CD14-positive monocyte (primary cell): ENCODE measurements around the gene EXD2. TPM values are rescaled to one million over a fixed set of nuclear protein-coding genes. Genes with fewer than 3 reads are reported as not detected.

ENCODE experiments used
- DNase-seq, 3 donors: peaks; one replicate each; pipeline ENCODE4 v3.0.0-alpha.2; 2011 to 2022
- H2AFZ ChIP-seq: 2 replicates; pipeline ENCODE4 v1.6.0; 2012; ENCODE audit warnings: mild to moderate bottlenecking, low read depth, low read length, inconsistent platforms; ENCODE audit not compliant: insufficient read depth, poor library complexity, severe bottlenecking
- H3K27ac ChIP-seq, 2 donors: 1 replicate in 1 of 2; 2 replicates in 1 of 2; pipeline ENCODE4 v1.5.1; 2012 to 2013; ENCODE audit warnings: low read length in 2 of 2, control low read depth in 1 of 2, inconsistent platforms in 1 of 2, low read depth in 1 of 2, mild to moderate bottlenecking in 1 of 2
- H3K27me3 ChIP-seq, 2 donors: one replicate each; pipeline versions ENCODE4 v1.6.0 to v1.6.1; 2011 to 2013; ENCODE audit warnings: low read length in 2 of 2; ENCODE audit not compliant: control insufficient read depth in 2 of 2, insufficient read depth in 2 of 2
- H3K36me3 ChIP-seq, 2 donors: replicated peaks in 1 of 2; 1 replicate in 1 of 2; 2 replicates in 1 of 2; pipeline versions ENCODE4 v1.5.1 to v1.6.1; 2012 to 2013; ENCODE audit warnings: low read length in 2 of 2, control low read depth in 1 of 2, inconsistent platforms in 1 of 2, mild to moderate bottlenecking in 1 of 2; ENCODE audit not compliant: insufficient read depth in 2 of 2, control insufficient read depth in 1 of 2
- H3K4me1 ChIP-seq, 2 donors: 1 replicate in 1 of 2; 2 replicates in 1 of 2; pipeline versions ENCODE4 v1.5.1 to v1.6.1; 2012 to 2013; ENCODE audit warnings: low read length in 2 of 2, control low read depth in 1 of 2, inconsistent platforms in 1 of 2, mild to moderate bottlenecking in 1 of 2, moderate library complexity in 1 of 2; ENCODE audit not compliant: insufficient read depth in 2 of 2, control insufficient read depth in 1 of 2
- H3K4me2 ChIP-seq: replicated peaks from 2 replicates; pipeline ENCODE3; 2012; ENCODE audit warnings: low read length, moderate library complexity, mild to moderate bottlenecking; ENCODE audit not compliant: poor library complexity, severe bottlenecking; ENCODE audit errors: extremely low read depth
- H3K4me3 ChIP-seq, 3 experiments: fragments of 200-600 bp in 1 of 3; sonication (generic) in 1 of 3; replicated peaks in 1 of 3; 1 replicate in 2 of 3; 2 replicates in 1 of 3; pipeline ENCODE4 v1.5.1; 2011 to 2013; ENCODE audit warnings: low read length in 3 of 3, mild to moderate bottlenecking in 3 of 3, control low read depth in 2 of 3, low read depth in 2 of 3, inconsistent platforms in 1 of 3, moderate library complexity in 1 of 3
- H3K79me2 ChIP-seq: 2 replicates; pipeline ENCODE4 v1.6.0; 2012; ENCODE audit warnings: mild to moderate bottlenecking, control low read depth, inconsistent platforms, low read length, moderate library complexity; ENCODE audit not compliant: insufficient read depth
- H3K9ac ChIP-seq: 2 replicates; pipeline ENCODE4 v1.6.0; 2017; ENCODE audit warnings: low read length, mild to moderate bottlenecking; ENCODE audit not compliant: insufficient read depth, poor library complexity, severe bottlenecking
- H3K9me3 ChIP-seq, 2 donors: replicated peaks in 1 of 2; 1 replicate in 1 of 2; 2 replicates in 1 of 2; pipeline versions ENCODE4 v1.5.1 to v1.6.1; 2012 to 2013; ENCODE audit warnings: low read length in 2 of 2, control low read depth in 1 of 2; ENCODE audit not compliant: control insufficient read depth in 1 of 2, insufficient read depth in 1 of 2
- H4K20me1 ChIP-seq: 2 replicates; pipeline ENCODE4 v1.6.0; 2012; ENCODE audit warnings: mild to moderate bottlenecking, low read length, control low read depth, moderate library complexity; ENCODE audit not compliant: insufficient read depth
- H3K27ac Mint-ChIP-seq, 7 donors: one replicate each; pipeline ENCODE4 v1.8.0; 2020; ENCODE audit warnings: mild to moderate bottlenecking in 7 of 7, mixed read lengths in 7 of 7, moderate library complexity in 6 of 7, inconsistent platforms in 2 of 7
- H3K27me3 Mint-ChIP-seq, 3 donors: one replicate each; pipeline ENCODE4 v1.8.0; 2021 to 2022; ENCODE audit warnings: low read depth in 3 of 3, mild to moderate bottlenecking in 3 of 3, mixed read lengths in 3 of 3, moderate library complexity in 3 of 3, inconsistent platforms in 1 of 3
- H3K36me3 Mint-ChIP-seq, 2 donors: one replicate each; pipeline ENCODE4 v1.8.0; 2020; ENCODE audit warnings: mixed read lengths in 2 of 2, inconsistent platforms in 1 of 2, mild to moderate bottlenecking in 1 of 2
- H3K4me1 Mint-ChIP-seq: one replicate; pipeline ENCODE4 v1.8.0; 2020; ENCODE audit warnings: mild to moderate bottlenecking, mixed read lengths
- H3K4me3 Mint-ChIP-seq, 2 donors: one replicate each; pipeline ENCODE4 v1.8.0; 2020; ENCODE audit warnings: mild to moderate bottlenecking in 2 of 2, mixed read lengths in 2 of 2, moderate library complexity in 1 of 2
- H3K9me3 Mint-ChIP-seq, 7 donors: one replicate each; pipeline ENCODE4 v1.8.0; 2020 to 2022; ENCODE audit warnings: mixed read lengths in 7 of 7, mild to moderate bottlenecking in 6 of 7, moderate library complexity in 6 of 7, inconsistent platforms in 2 of 7
- WGBS: methylation state at CpG from one replicate; pipeline ENCODE4 v1.1.5; 2013; ENCODE audit warnings: missing lambda C conversion rate; ENCODE audit not compliant: insufficient coverage; 5-methylcytosine and 5-hydroxymethylcytosine counted together
- intact Hi-C, 2 donors: fragments of 100-400 bp; cut with micrococcal nuclease; formaldehyde crosslinking; loops; one replicate each; pipeline versions ENCODE4 v1.15.0 to v1.15.1; 2023
- polyA minus RNA-seq: library from RNA; depleted of rRNA, polyadenylated mRNA; stranded (reverse); fragments of >200 nt; gene quantifications from 2 replicates; pipeline ENCODE4 v1.2.3, GENCODE V29; 2012
- polyA plus RNA-seq, 3 donors: library from polyadenylated mRNA; depleted of rRNA in 1 of 3; unstranded in 2 of 3; stranded (reverse) in 1 of 3; fragments of 300-500 nt in 2 of 3; fragments of >200 nt in 1 of 3; fragmentation: Illumina TruSeq in 2 of 3; gene quantifications; 1 replicate in 2 of 3; 2 replicates in 1 of 3; pipeline ENCODE4 v1.2.3, GENCODE V29; 2012 to 2021
- total RNA-seq, 12 experiments: library from RNA in 1 of 12; stranded (reverse) in 1 of 12; fragments of 120-200 nt in 1 of 12; gene quantifications; one replicate each; pipeline ENCODE4 v1.2.4 and lab custom pipeline; 2013 to 2026; ENCODE audit warnings: mixed read lengths in 6 of 12, inconsistent platforms in 1 of 12
- TF ChIP-seq, protein P1 (sequence below): fragments of 200-600 bp; IDR thresholded peaks from one replicate; pipeline ENCODE4 v1.8.0; 2022; ENCODE audit warnings: antibody characterized with exemption, mild to moderate bottlenecking

EXD2 gene, protein sequence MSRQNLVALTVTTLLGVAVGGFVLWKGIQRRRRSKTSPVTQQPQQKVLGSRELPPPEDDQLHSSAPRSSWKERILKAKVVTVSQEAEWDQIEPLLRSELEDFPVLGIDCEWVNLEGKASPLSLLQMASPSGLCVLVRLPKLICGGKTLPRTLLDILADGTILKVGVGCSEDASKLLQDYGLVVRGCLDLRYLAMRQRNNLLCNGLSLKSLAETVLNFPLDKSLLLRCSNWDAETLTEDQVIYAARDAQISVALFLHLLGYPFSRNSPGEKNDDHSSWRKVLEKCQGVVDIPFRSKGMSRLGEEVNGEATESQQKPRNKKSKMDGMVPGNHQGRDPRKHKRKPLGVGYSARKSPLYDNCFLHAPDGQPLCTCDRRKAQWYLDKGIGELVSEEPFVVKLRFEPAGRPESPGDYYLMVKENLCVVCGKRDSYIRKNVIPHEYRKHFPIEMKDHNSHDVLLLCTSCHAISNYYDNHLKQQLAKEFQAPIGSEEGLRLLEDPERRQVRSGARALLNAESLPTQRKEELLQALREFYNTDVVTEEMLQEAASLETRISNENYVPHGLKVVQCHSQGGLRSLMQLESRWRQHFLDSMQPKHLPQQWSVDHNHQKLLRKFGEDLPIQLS
- 4.7 TPM for total RNA-seq (2013)
- polyA plus RNA-seq, result 1 to 10 TPM; 2.3 to 4.0 (median 3.1) TPM
- polyA minus RNA-seq, result 1.7 and 2.8 TPM in 2 replicates
- total RNA-seq (lab: John Stamatoyannopoulos, UW), result 0.92 to 6.9 (median 3.5) reads per million in 11 experiments

DNA sequence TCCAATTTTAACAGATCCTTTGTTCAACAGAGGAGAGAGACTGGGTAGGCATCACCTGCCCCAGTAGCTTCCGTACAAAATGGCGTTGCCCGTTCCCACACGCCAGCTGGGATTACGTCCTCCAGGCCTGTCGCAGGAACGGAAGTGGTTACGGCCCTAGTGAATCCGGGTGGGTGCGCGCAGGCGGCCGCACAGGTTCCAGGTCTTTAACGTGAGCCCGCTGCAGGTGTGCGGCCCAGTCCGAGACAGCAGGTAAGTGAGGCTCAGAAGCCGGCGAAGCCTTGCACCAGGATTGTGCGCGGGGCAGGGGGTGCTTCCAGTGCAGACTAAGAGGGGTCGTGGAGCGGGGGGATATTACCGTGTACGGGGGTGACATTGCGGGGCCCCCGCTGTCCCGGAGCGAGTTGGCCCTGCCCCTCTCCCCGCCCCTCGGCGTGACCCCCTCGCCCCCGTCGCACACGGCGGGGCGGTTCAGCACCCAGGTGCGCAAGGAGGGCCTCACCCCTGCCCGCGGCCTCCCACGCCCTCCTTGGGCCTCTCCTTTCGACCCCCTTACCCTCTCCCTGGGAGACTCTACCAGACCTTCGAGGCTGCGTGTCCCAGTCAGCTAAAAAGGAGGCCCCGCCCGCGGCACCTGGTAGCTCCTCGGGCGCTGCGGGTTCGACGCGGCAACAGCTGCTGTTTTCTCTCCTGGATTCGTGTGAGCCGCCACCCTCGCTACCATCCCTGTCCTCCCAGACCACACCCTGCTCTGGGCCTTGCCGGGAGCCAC is at the start of gene EXD2:
EXD2 (plus strand) TSS at position 159 of the 772 bp plus-strand sequence. CDS start 17,973 bp downstream, outside the sequence.
- H3K4me3 Mint-ChIP-seq, result peak within 1 kb of the TSS; percentile 97
- peaks cover 1 to 11% (median 7%) of the 10 kb centered on the region in 3 donors for H3K27me3 Mint-ChIP-seq
- H3K4me1 Mint-ChIP-seq, result peaks cover 11% of the 10 kb centered on the region
- Histone ChIP-seq H3K9me3 (no peaks in the 10 kb centered on the region), H3K4me1 (peaks cover 9% of the 10 kb centered on the region in 2 donors), H3K4me3 (peak within 1 kb of the TSS; percentile 63 to 86 (median 80)), H3K9ac (peak within 1 kb of the TSS; percentile 77), H3K4me2 (peak within 1 kb of the TSS; percentile 84), H3K27me3 (no peaks in the 10 kb centered on the region), H4K20me1 (no peaks in the 10 kb centered on the region), H2AFZ (peak within 1 kb of the TSS; percentile 99), H3K79me2 (no peaks in the 10 kb centered on the region), H3K27ac (peak within 1 kb of the TSS in 1 of 2 donors; percentile 50), H3K36me3 (no peaks in the 10 kb centered on the region)
- under 1% methylated on average over 58 of the region's 58 CpGs for WGBS
- intact Hi-C loops, result no loop called here
- DNase-seq, result peak; percentile 44 to 66 (median 59)
- no peaks in the 10 kb centered on the region for H3K36me3 Mint-ChIP-seq
- no peaks in the 10 kb centered on the region for H3K9me3 Mint-ChIP-seq
- H3K27ac Mint-ChIP-seq, result peak within 1 kb of the TSS in 5 of 7 donors; percentile 47 to 87 (median 76)
- TF ChIP-seq, protein P1, sequence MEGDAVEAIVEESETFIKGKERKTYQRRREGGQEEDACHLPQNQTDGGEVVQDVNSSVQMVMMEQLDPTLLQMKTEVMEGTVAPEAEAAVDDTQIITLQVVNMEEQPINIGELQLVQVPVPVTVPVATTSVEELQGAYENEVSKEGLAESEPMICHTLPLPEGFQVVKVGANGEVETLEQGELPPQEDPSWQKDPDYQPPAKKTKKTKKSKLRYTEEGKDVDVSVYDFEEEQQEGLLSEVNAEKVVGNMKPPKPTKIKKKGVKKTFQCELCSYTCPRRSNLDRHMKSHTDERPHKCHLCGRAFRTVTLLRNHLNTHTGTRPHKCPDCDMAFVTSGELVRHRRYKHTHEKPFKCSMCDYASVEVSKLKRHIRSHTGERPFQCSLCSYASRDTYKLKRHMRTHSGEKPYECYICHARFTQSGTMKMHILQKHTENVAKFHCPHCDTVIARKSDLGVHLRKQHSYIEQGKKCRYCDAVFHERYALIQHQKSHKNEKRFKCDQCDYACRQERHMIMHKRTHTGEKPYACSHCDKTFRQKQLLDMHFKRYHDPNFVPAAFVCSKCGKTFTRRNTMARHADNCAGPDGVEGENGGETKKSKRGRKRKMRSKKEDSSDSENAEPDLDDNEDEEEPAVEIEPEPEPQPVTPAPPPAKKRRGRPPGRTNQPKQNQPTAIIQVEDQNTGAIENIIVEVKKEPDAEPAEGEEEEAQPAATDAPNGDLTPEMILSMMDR, result no peak

DNA sequence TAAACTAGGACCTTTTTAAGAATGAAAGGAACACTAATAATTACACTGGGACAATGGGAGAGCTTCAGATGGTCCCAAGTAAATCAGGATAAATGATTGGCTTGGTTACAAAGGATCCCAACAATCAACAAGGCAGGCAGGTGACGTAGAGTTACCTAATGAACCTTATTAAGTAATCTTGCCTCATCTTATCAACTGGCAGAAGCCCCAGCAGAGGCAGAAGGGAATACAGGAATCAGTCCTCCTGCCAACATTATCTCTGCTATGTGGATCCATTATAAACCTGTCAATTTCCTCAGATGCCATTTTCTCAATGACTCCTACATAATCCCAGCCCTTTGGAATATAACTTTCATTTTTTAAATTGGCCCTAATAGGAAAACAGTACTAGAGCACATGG is 49.7 kb upstream of the EXD2 start:
- Mint-ChIP-seq H3K4me1 (peaks cover 14% of the 10 kb centered on the region), H3K9me3 (peaks cover 0 to 1% (median 0%) of the 10 kb centered on the region in 7 donors)

More for the DNA sequence above, 49.7 kb upstream of the EXD2 start:
- intact Hi-C loops, result no loop called here
- Histone ChIP-seq H3K4me1 (no peaks in the 10 kb centered on the region), H2AFZ (no peak overlapping the region), H3K4me3 (no peak overlapping the region), H3K9me3 (no peaks in the 10 kb centered on the region), H3K79me2 (peaks cover 80% of the 10 kb centered on the region), H3K9ac (no peak overlapping the region), H3K4me2 (no peak overlapping the region), H3K36me3 (peaks cover 7 to 40% of the 10 kb centered on the region in 2 donors), H3K27me3 (no peaks in the 10 kb centered on the region), H4K20me1 (peaks cover 97% of the 10 kb centered on the region), H3K27ac (no peak overlapping the region)
- WGBS, result no CpG with 5 or more reads among the region's 1 CpG
- no peak for DNase-seq
- Mint-ChIP-seq H3K4me3 (no peak overlapping the region), H3K36me3 (peaks cover 32 to 49% of the 10 kb centered on the region in 2 donors), H3K27ac (no peak overlapping the region), H3K27me3 (no peaks in the 10 kb centered on the region)
- TF ChIP-seq, protein P1, result no peak
